HepG2 (cell line): Measurements from ENCODE around the gene STK32C. TPM values are rescaled to one million over a fixed set of nuclear protein-coding genes. Genes with fewer than 3 reads are reported as not detected.
A peak's percentile ranks its signal among the peaks of the same experiment; 100 is the strongest.

Experiments
- ATF1 ChIP-seq: IDR thresholded peaks from 2 replicates; pipeline ENCODE4 v1.6.1; 2016; ENCODE audit warnings: mild to moderate bottlenecking, control low read depth
- CENPT ChIP-seq: sonication (generic); formaldehyde crosslinking; IDR thresholded peaks from 2 replicates; pipeline ENCODE4 v1.8.0; 2022; ENCODE audit warnings: low read depth, mild to moderate bottlenecking, moderate library complexity, missing genetic modification reagents
- GTF2F1 ChIP-seq: fragments of 150-350 bp; IDR thresholded peaks from 2 replicates; pipeline ENCODE4 v1.6.1; 2014; ENCODE audit warnings: low read length
- HDAC1 ChIP-seq: sonication (generic); formaldehyde crosslinking; IDR thresholded peaks from 2 replicates; pipeline ENCODE4 v1.5.1; 2020; ENCODE audit warnings: mild to moderate bottlenecking, missing genetic modification reagents
- HMG20B ChIP-seq: conservative IDR thresholded peaks from 2 replicates; pipeline ENCODE4 v1.6.1; 2016; ENCODE audit warnings: missing genetic modification reagents, missing compliant biosample characterization
- KDM3A ChIP-seq: IDR thresholded peaks from 2 replicates; pipeline ENCODE4 v1.6.1; 2018; ENCODE audit warnings: low read depth, missing compliant biosample characterization
- ZNF138 ChIP-seq: sonication (generic); formaldehyde crosslinking; IDR thresholded peaks from 2 replicates; pipeline ENCODE4 v1.5.0; 2020; ENCODE audit warnings: mild to moderate bottlenecking, low read depth, missing genetic modification reagents
- ZNF205 ChIP-seq: IDR thresholded peaks from 2 replicates; pipeline ENCODE4 v1.6.1; 2018; ENCODE audit warnings: missing biosample characterization, missing genetic modification reagents
- ZNF382 ChIP-seq: sonication (generic); formaldehyde crosslinking; IDR thresholded peaks from 2 replicates; pipeline ENCODE4 v1.5.0; 2020; ENCODE audit warnings: missing genetic modification reagents, mild to moderate bottlenecking, borderline replicate concordance
- ZNF670 ChIP-seq: sonication (generic); formaldehyde crosslinking; IDR thresholded peaks from 2 replicates; pipeline ENCODE4 v1.8.0; 2022; ENCODE audit warnings: mild to moderate bottlenecking, missing genetic modification reagents, borderline replicate concordance
- ZNF792 ChIP-seq: IDR thresholded peaks from 2 replicates; pipeline ENCODE4 v1.6.1; 2016
- ZNF841 ChIP-seq: sonication (generic); formaldehyde crosslinking; IDR thresholded peaks from 2 replicates; pipeline ENCODE4 v1.8.1; 2023; ENCODE audit warnings: missing genetic modification reagents, borderline replicate concordance
- polyA plus RNA-seq, 8 experiments: library from polyadenylated mRNA; depleted of rRNA in 3 of 8; stranded (reverse) in 7 of 8; unstranded in 1 of 8; fragments of >200 nt; fragmentation: Illumina TruSeq in 4 of 8; extraction: Trizol in 4 of 8; gene quantifications; 2 replicates each; pipeline versions ENCODE4 v1.2.1 to v1.2.3, GENCODE V29; 2011 to 2016; ENCODE audit warnings: low read depth in 4 of 8, missing spikeins in 1 of 8, mixed read lengths in 1 of 8; ENCODE audit not compliant: insufficient read depth in 1 of 8
- total RNA-seq, 5 experiments: library from RNA; depleted of rRNA; stranded (reverse); fragments of >200 nt; fragmentation: Illumina TruSeq; extraction: Trizol; gene quantifications; 2 replicates each; pipeline ENCODE4 v1.2.3, GENCODE V29; 2016; ENCODE audit warnings: low read depth in 1 of 5
- TF ChIP-seq, protein P1 (sequence below): sonication (generic); formaldehyde crosslinking; IDR thresholded peaks from 2 replicates; pipeline ENCODE4 v1.5.1; 2020; ENCODE audit warnings: mild to moderate bottlenecking, missing genetic modification reagents, moderate library complexity
- TF ChIP-seq, protein P2 (sequence below): IDR thresholded peaks from 2 replicates; pipeline ENCODE4 v1.6.1; 2012; ENCODE audit warnings: inconsistent platforms
- TF ChIP-seq, protein P3 (sequence below): sonication (generic); formaldehyde crosslinking; IDR thresholded peaks from 2 replicates; pipeline ENCODE4 v1.8.0; 2022; ENCODE audit warnings: mild to moderate bottlenecking, missing genetic modification reagents, borderline replicate concordance
- TF ChIP-seq, protein P4 (sequence below): sonication (generic); formaldehyde crosslinking; IDR thresholded peaks from 2 replicates; pipeline ENCODE4 v1.5.0; 2020; ENCODE audit warnings: mild to moderate bottlenecking, missing genetic modification reagents, borderline replicate concordance
- TF ChIP-seq, protein P5 (sequence below): sonication (generic); formaldehyde crosslinking; IDR thresholded peaks from 2 replicates; pipeline ENCODE4 v1.8.1; 2023; ENCODE audit warnings: missing genetic modification reagents, inconsistent platforms, borderline replicate concordance

The STK32C gene
- total and polyA plus RNA-seq, 2 of the 13 experiments (the other 11 are each of a cell fraction or from before 2014, with no cell fraction given), result 10.9 to 19.4 TPM

DNA sequence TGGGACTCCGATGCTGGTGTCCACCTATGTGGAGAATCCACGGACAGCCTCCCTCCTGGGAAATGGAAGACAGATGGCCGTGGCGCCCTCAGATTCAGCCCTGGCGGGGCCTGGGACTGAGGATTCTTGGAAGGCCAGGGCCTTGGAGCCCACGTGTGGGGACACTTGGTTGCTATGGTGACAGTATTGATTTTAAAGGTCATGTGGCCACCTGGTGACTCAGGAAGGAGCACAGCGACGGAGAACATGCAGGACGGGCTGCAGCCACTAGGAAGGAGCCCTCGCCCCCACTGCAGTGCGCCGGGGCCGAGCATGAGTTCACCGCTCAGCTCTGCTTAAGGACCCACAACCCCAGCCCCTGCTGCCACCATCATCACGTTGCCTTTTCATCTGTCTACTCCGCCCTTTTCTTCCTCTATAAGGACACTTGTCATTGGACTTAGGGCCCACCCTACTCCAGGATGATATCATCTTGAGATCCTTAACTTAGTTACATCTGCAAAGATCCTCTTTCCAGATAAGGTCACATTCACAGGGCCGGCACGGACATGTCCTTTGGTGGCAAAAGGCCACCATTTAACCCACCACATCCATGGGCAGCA lies 3.7 kb upstream of the STK32C start (continued):
- TF ChIP-seq, protein P1, sequence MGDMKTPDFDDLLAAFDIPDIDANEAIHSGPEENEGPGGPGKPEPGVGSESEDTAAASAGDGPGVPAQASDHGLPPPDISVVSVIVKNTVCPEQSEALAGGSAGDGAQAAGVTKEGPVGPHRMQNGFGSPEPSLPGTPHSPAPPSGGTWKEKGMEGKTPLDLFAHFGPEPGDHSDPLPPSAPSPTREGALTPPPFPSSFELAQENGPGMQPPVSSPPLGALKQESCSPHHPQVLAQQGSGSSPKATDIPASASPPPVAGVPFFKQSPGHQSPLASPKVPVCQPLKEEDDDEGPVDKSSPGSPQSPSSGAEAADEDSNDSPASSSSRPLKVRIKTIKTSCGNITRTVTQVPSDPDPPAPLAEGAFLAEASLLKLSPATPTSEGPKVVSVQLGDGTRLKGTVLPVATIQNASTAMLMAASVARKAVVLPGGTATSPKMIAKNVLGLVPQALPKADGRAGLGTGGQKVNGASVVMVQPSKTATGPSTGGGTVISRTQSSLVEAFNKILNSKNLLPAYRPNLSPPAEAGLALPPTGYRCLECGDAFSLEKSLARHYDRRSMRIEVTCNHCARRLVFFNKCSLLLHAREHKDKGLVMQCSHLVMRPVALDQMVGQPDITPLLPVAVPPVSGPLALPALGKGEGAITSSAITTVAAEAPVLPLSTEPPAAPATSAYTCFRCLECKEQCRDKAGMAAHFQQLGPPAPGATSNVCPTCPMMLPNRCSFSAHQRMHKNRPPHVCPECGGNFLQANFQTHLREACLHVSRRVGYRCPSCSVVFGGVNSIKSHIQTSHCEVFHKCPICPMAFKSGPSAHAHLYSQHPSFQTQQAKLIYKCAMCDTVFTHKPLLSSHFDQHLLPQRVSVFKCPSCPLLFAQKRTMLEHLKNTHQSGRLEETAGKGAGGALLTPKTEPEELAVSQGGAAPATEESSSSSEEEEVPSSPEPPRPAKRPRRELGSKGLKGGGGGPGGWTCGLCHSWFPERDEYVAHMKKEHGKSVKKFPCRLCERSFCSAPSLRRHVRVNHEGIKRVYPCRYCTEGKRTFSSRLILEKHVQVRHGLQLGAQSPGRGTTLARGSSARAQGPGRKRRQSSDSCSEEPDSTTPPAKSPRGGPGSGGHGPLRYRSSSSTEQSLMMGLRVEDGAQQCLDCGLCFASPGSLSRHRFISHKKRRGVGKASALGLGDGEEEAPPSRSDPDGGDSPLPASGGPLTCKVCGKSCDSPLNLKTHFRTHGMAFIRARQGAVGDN (CRISPR knock-in tag), result peak; percentile 33
- TF ChIP-seq KDM3A (CRISPR knock-in tag), result 0 out of 2 replicates have a peak, but pooled peaks have one; percentile 42
- TF ChIP-seq, protein P2, sequence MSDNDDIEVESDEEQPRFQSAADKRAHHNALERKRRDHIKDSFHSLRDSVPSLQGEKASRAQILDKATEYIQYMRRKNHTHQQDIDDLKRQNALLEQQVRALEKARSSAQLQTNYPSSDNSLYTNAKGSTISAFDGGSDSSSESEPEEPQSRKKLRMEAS, result peak; percentile 77
- no peak for TF ChIP-seq ZNF138
- 0 out of 2 replicates have a peak, but pooled peaks have one; percentile 35 for TF ChIP-seq HDAC1 (CRISPR knock-in tag)
- TF ChIP-seq ZNF670 (CRISPR knock-in tag), result no peak
- no peak for TF ChIP-seq ZNF382
- no peak for TF ChIP-seq ZNF205 (CRISPR knock-in tag)
- TF ChIP-seq HMG20B (CRISPR knock-in tag), result no peak
- no peak for TF ChIP-seq ZNF792
- TF ChIP-seq, protein P3, sequence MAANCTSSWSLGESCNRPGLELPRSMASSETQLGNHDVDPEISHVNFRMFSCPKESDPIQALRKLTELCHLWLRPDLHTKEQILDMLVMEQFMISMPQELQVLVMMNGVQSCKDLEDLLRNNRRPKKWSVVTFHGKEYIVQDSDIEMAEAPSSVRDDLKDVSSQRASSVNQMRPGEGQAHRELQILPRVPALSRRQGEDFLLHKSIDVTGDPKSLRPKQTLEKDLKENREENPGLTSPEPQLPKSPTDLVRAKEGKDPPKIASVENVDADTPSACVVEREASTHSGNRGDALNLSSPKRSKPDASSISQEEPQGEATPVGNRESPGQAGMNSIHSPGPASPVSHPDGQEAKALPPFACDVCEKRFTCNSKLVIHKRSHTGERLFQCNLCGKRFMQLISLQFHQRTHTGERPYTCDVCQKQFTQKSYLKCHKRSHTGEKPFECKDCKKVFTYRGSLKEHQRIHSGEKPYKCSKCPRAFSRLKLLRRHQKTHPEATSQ, result no peak
- no peak for TF ChIP-seq ZNF841 (CRISPR knock-in tag)
- no peak for TF ChIP-seq ATF1 (CRISPR knock-in tag)
- no peak for TF ChIP-seq CENPT
- TF ChIP-seq GTF2F1, result no peak
- TF ChIP-seq, protein P4, sequence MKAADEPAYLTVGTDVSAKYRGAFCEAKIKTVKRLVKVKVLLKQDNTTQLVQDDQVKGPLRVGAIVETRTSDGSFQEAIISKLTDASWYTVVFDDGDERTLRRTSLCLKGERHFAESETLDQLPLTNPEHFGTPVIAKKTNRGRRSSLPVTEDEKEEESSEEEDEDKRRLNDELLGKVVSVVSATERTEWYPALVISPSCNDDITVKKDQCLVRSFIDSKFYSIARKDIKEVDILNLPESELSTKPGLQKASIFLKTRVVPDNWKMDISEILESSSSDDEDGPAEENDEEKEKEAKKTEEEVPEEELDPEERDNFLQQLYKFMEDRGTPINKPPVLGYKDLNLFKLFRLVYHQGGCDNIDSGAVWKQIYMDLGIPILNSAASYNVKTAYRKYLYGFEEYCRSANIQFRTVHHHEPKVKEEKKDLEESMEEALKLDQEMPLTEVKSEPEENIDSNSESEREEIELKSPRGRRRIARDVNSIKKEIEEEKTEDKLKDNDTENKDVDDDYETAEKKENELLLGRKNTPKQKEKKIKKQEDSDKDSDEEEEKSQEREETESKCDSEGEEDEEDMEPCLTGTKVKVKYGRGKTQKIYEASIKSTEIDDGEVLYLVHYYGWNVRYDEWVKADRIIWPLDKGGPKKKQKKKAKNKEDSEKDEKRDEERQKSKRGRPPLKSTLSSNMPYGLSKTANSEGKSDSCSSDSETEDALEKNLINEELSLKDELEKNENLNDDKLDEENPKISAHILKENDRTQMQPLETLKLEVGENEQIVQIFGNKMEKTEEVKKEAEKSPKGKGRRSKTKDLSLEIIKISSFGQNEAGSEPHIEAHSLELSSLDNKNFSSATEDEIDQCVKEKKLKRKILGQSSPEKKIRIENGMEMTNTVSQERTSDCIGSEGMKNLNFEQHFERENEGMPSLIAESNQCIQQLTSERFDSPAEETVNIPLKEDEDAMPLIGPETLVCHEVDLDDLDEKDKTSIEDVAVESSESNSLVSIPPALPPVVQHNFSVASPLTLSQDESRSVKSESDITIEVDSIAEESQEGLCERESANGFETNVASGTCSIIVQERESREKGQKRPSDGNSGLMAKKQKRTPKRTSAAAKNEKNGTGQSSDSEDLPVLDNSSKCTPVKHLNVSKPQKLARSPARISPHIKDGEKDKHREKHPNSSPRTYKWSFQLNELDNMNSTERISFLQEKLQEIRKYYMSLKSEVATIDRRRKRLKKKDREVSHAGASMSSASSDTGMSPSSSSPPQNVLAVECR (CRISPR knock-in tag), result peak; percentile 69; the same call in 1 of the 2 replicates
- TF ChIP-seq, protein P5, sequence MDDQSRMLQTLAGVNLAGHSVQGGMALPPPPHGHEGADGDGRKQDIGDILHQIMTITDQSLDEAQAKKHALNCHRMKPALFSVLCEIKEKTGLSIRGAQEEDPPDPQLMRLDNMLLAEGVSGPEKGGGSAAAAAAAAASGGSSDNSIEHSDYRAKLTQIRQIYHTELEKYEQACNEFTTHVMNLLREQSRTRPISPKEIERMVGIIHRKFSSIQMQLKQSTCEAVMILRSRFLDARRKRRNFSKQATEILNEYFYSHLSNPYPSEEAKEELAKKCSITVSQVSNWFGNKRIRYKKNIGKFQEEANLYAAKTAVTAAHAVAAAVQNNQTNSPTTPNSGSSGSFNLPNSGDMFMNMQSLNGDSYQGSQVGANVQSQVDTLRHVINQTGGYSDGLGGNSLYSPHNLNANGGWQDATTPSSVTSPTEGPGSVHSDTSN, result no peak
